ENCODE data around the gene ZNF358. TPM values are rescaled to one million over a fixed set of nuclear protein-coding genes. Genes with fewer than 3 reads are reported as not detected.
A peak's percentile ranks its signal among the peaks of the same experiment; 100 is the strongest.

Gene ZNF358
- total and polyA plus RNA-seq, 2 of the 13 experiments (the other 11 are each of a cell fraction or from before 2014, with no cell fraction given), result 9.1 to 37.0 TPM

GRCh38 chr19:7522072-7522922, 6.4 kb downstream of the ZNF358 start, which contains the start of gene MCOLN1 (continued):
- TF ChIP-seq AKNA (CRISPR knock-in tag; IDR thresholded peaks at IDR 0.05; ENCODE audit: borderline replicate concordance) (no peak), ZNF556 (CRISPR knock-in tag; IDR thresholded peaks at IDR 0.05; ENCODE audit: borderline replicate concordance) (peak; percentile 94; the same call in 1 of the 2 replicates), ZSCAN21 (CRISPR knock-in tag; IDR thresholded peaks at IDR 0.05; ENCODE audit: borderline replicate concordance) (peak; percentile 79), ARNT2 (CRISPR knock-in tag; IDR thresholded peaks at IDR 0.05; ENCODE audit: low read depth) (peak; percentile 72; the same call in 1 of the 2 replicates), ZNF891 (CRISPR knock-in tag; IDR thresholded peaks at IDR 0.05) (0 out of 2 replicates have a peak, but pooled peaks have one; percentile 21), ZBTB4 (CRISPR knock-in tag; IDR thresholded peaks at IDR 0.05; ENCODE audit: borderline replicate concordance) (peak; percentile 39; the same call in 1 of the 2 replicates), MED1 (CRISPR knock-in tag; IDR thresholded peaks at IDR 0.05) (peak; percentile 78), RXRB (CRISPR knock-in tag; IDR thresholded peaks at IDR 0.05; ENCODE audit: borderline replicate concordance) (peak; percentile 61; the same call in 1 of the 2 replicates), KAT7 (CRISPR knock-in tag; IDR thresholded peaks at IDR 0.05; ENCODE audit: borderline replicate concordance) (peak; percentile 86; the same call in 1 of the 2 replicates), ISX (CRISPR knock-in tag; conservative IDR thresholded peaks at IDR 0.05) (no peak), ZNF691 (CRISPR knock-in tag; IDR thresholded peaks at IDR 0.05; ENCODE audit: borderline replicate concordance, low read depth) (0 out of 2 replicates have a peak, but pooled peaks have one; percentile 51), ZMYM2 (CRISPR knock-in tag; IDR thresholded peaks at IDR 0.05) (no peak), PTBP1 (IDR thresholded peaks at IDR 0.05; ENCODE audit: low read depth, low read length, poor library complexity, severe bottlenecking) (no peak), U2AF1 (optimal IDR thresholded peaks at IDR 0.05; ENCODE audit: low read depth, low read length) (peak; percentile 57), ZNF557 (CRISPR knock-in tag; IDR thresholded peaks at IDR 0.05) (no peak), CREB1 (IDR thresholded peaks at IDR 0.05) (peak; percentile 66), CREB1 (CRISPR knock-in tag; IDR thresholded peaks at IDR 0.05) (peak; percentile 58; the same call in 1 of the 2 replicates)
- TF ChIP-seq, protein P1, sequence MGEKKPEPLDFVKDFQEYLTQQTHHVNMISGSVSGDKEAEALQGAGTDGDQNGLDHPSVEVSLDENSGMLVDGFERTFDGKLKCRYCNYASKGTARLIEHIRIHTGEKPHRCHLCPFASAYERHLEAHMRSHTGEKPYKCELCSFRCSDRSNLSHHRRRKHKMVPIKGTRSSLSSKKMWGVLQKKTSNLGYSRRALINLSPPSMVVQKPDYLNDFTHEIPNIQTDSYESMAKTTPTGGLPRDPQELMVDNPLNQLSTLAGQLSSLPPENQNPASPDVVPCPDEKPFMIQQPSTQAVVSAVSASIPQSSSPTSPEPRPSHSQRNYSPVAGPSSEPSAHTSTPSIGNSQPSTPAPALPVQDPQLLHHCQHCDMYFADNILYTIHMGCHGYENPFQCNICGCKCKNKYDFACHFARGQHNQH (CRISPR knock-in tag; IDR thresholded peaks at IDR 0.05), result peak; percentile 82

All from HepG2 (cell line).